ENCODE data around the gene PAGE4. TPM values are rescaled to one million over a fixed set of nuclear protein-coding genes. Genes with fewer than 3 reads are reported as not detected.

The PAGE4 gene
- total RNA-seq, 4 donors from 2014 or later: 2.8 to 4.6 (median 4.5) TPM; not detected in 1

DNA sequence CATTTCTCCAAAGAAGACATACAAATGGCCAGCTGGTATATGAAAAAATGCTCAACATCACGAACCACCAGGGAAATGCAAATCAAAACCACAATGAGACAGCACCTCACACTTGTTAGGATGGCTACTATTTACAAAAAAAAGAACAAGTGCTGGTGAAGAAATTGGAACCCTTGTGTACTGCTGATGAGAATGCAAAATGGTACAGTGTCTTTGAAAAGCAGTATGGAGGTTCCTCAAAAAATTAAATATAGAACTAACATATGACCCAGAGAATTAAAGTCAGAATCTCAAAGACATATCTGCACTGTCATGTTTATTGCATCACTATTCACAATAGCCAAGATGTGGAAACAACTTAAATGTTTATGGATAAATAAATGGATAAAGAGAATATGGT is 20.9 kb downstream of the PAGE4 start:
- no peak overlapping the region for H3K4me3 ChIP-seq
- no peak for ATAC-seq
- no peaks in the 10 kb centered on the region for H3K9me3 ChIP-seq
- 29 to 56% methylated on average over 1 of the region's 1 CpG for WGBS, 2 donors (ENCODE audit: low coverage in 1 of 2)
- no peaks in the 10 kb centered on the region for H3K36me3 ChIP-seq
- no peak overlapping the region for H3K27ac ChIP-seq
- TF ChIP-seq POLR2A (IDR thresholded peaks at IDR 0.05): no peak
- TF ChIP-seq, protein P1, sequence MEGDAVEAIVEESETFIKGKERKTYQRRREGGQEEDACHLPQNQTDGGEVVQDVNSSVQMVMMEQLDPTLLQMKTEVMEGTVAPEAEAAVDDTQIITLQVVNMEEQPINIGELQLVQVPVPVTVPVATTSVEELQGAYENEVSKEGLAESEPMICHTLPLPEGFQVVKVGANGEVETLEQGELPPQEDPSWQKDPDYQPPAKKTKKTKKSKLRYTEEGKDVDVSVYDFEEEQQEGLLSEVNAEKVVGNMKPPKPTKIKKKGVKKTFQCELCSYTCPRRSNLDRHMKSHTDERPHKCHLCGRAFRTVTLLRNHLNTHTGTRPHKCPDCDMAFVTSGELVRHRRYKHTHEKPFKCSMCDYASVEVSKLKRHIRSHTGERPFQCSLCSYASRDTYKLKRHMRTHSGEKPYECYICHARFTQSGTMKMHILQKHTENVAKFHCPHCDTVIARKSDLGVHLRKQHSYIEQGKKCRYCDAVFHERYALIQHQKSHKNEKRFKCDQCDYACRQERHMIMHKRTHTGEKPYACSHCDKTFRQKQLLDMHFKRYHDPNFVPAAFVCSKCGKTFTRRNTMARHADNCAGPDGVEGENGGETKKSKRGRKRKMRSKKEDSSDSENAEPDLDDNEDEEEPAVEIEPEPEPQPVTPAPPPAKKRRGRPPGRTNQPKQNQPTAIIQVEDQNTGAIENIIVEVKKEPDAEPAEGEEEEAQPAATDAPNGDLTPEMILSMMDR (IDR thresholded peaks at IDR 0.05): no peak
- TF ChIP-seq POLR2AphosphoS5 (IDR thresholded peaks at IDR 0.05): no peak
- H3K27me3 ChIP-seq: no peaks in the 10 kb centered on the region
- H3K4me1 ChIP-seq: no peaks in the 10 kb centered on the region

DNA sequence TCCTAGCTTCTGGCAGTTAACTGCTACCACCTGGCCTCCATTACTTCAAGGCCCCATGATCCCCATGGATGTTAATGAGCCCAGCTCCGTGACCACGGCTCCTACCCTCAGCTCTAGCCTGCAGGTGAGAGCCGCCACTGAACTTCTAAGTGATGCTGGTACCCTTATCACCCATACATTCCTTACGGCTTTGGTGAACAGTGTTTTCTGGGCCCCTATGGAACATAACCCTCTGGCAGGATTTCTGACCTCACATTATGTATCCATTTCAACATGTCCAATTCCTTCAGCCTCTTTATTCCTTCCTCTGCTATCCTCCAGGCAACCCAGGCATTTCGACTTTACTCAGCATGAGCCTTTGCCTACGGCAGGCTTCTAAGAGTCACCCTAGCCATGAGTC is 24.6 kb downstream of the PAGE4 start:
- no peak for ATAC-seq
- TF ChIP-seq, protein P1 (IDR thresholded peaks at IDR 0.05): no peak
- TF ChIP-seq POLR2AphosphoS5 (IDR thresholded peaks at IDR 0.05) (no peak), EP300 (IDR thresholded peaks at IDR 0.05) (no peak), POLR2A (IDR thresholded peaks at IDR 0.05) (no peak)
- 86% methylated on average over 5 of the region's 6 CpGs; no CpG with 5 or more reads in 1 of the 2 donors for WGBS, 2 donors (ENCODE audit: low coverage in 1 of 2)

DNA sequence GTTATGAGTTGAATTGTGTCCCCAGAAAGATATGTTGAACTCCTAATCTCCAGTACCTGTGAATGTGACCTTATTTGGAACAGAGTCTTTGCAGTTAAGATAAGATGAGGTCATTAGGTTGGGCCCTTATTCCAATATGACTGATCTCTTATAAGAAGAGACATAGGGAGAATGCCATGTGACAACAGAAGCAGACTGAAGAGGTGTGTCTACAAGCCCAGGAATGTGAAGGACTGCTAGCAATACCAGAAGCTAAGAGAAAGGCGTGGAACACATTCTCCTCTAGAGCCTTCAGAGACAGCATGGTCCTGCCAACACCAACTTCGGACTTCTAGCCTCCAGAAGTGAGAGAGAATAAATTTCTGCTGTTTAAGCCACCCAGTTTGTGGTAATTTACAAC is 27.7 kb downstream of the PAGE4 start:
- Histone ChIP-seq H3K27me3 (no peaks in the 10 kb centered on the region), H3K4me1 (no peaks in the 10 kb centered on the region), H3K4me3 (no peak overlapping the region), H3K9me3 (no peaks in the 10 kb centered on the region), H3K36me3 (no peaks in the 10 kb centered on the region), H3K27ac (no peak overlapping the region)
- TF ChIP-seq POLR2AphosphoS5 (IDR thresholded peaks at IDR 0.05) (no peak), EP300 (IDR thresholded peaks at IDR 0.05) (no peak), POLR2A (IDR thresholded peaks at IDR 0.05) (no peak)
- TF ChIP-seq, protein P1 (IDR thresholded peaks at IDR 0.05): no peak
- no peak for ATAC-seq
- 63% methylated on average over 2 of the region's 2 CpGs; no CpG with 5 or more reads in 1 of the 2 donors for WGBS, 2 donors (ENCODE audit: low coverage in 1 of 2)

More for the DNA sequence above, 24.6 kb downstream of the PAGE4 start:
- Histone ChIP-seq H3K9me3 (no peaks in the 10 kb centered on the region), H3K27ac (no peak overlapping the region), H3K27me3 (no peaks in the 10 kb centered on the region), H3K4me1 (no peaks in the 10 kb centered on the region), H3K4me3 (no peak overlapping the region), H3K36me3 (no peaks in the 10 kb centered on the region)

DNA sequence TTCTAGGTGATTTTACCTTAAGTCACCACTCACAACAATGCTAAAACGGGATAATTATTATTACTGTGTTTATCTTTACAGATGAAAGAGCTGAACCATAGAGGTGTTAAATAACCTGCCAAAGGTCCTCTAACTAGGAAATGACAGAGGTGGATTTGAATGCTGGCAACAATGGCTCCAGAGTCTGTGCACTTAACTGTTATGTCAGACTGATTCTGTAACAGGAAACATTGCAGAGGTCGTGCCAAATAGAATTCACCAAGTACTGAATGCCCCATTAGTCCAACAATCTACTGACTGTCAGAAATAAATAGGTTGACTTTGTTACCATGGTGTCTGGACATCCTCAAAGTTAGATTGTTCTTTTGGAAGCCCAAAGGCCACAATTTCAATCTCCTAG is 29.2 kb downstream of the PAGE4 start:
- Histone ChIP-seq H3K27ac (no peak overlapping the region), H3K9me3 (no peaks in the 10 kb centered on the region), H3K4me3 (no peak overlapping the region), H3K27me3 (no peaks in the 10 kb centered on the region), H3K36me3 (no peaks in the 10 kb centered on the region), H3K4me1 (no peaks in the 10 kb centered on the region)
- TF ChIP-seq POLR2A (IDR thresholded peaks at IDR 0.05): no peak
- TF ChIP-seq, protein P1 (IDR thresholded peaks at IDR 0.05): no peak
- no peak for TF ChIP-seq POLR2AphosphoS5 (IDR thresholded peaks at IDR 0.05)
- no peak for TF ChIP-seq EP300 (IDR thresholded peaks at IDR 0.05)
- 39 to 50% methylated on average over 1 to 2 of the region's 2 CpGs for WGBS, 2 donors (ENCODE audit: low coverage in 1 of 2)
- no peak for ATAC-seq

DNA sequence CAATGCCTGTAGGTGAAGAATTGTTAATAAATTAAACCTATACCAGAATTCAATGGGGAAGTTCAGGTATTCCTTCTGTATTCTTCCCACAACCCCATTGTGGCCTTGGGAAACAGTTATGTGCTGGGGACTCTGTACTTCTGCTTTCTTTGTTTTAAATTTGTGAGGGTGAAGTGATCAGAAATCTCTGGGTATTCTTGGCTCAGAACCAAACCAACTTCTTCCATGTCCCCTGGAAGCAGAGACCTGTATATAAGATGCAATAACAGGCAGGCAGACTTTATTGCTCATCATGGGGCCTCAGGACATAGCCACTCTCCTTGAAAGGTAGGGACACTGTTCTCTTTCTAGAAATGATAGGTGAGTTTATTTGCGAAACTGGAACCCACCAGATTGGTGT is 30.4 kb downstream of the PAGE4 start:
- no peaks in the 10 kb centered on the region for H3K36me3 ChIP-seq
- H3K4me1 ChIP-seq: no peaks in the 10 kb centered on the region
- no peak overlapping the region for H3K27ac ChIP-seq
- WGBS, 2 donors (ENCODE audit: low coverage in 1 of 2): 100% methylated on average over 1 of the region's 1 CpG
- TF ChIP-seq, protein P1 (IDR thresholded peaks at IDR 0.05): no peak
- no peak for TF ChIP-seq POLR2AphosphoS5 (IDR thresholded peaks at IDR 0.05)
- no peak for TF ChIP-seq POLR2A (IDR thresholded peaks at IDR 0.05)
- TF ChIP-seq EP300 (IDR thresholded peaks at IDR 0.05): no peak
- H3K4me3 ChIP-seq: no peak overlapping the region
- ATAC-seq: no peak
- H3K27me3 ChIP-seq: no peaks in the 10 kb centered on the region
- no peaks in the 10 kb centered on the region for H3K9me3 ChIP-seq
